NCI-H446 treated with DMSO at 0.1 percent for 48 hours (cell line): ENCODE measurements around the gene CLDN14.

Source experiments
- DNase-seq: peaks from one replicate; lab custom pipeline; 2025; lab: John Stamatoyannopoulos, UW

CLDN14 gene

GRCh38 chr21:36479415-36480402, at the start of gene CLDN14:
TSS of gene CLDN14 (minus strand) at chr21:36480122. CDS start at chr21:36461695, 18,427 bp downstream.
- no peak for DNase-seq

- no peak for DNase-seq
Observed at GRCh38 chr21:36528716-36529115, 48.8 kb upstream of the CLDN14 start.

GRCh38 chr21:36527317-36527716, 47.4 kb upstream of the CLDN14 start:
- no peak for DNase-seq

- DNase-seq: no peak
Observed at GRCh38 chr21:36526104-36526503, 46.2 kb upstream of the CLDN14 start.

GRCh38 chr21:36524477-36524876, 44.6 kb upstream of the CLDN14 start:
- DNase-seq: no peak

GRCh38 chr21:36522219-36522808, 42.4 kb upstream of the CLDN14 start:
- no peak for DNase-seq

GRCh38 chr21:36518883-36519492, 39.1 kb upstream of the CLDN14 start:
- DNase-seq: no peak

- DNase-seq: no peak
Observed at GRCh38 chr21:36517366-36518075, 37.6 kb upstream of the CLDN14 start.

- DNase-seq: no peak
Observed at GRCh38 chr21:36516281-36516680, 36.4 kb upstream of the CLDN14 start.

GRCh38 chr21:36513430-36513829, 33.5 kb upstream of the CLDN14 start:
- no peak for DNase-seq

- no peak for DNase-seq
Observed at GRCh38 chr21:36512971-36513370, 33.0 kb upstream of the CLDN14 start.

GRCh38 chr21:36511484-36512220, 31.7 kb upstream of the CLDN14 start:
- no peak for DNase-seq

- no peak for DNase-seq
Observed at GRCh38 chr21:36510911-36511310, 31.0 kb upstream of the CLDN14 start.

GRCh38 chr21:36509973-36510664, 30.2 kb upstream of the CLDN14 start:
- DNase-seq: no peak

- no peak for DNase-seq
Observed at GRCh38 chr21:36508948-36509347, 29.0 kb upstream of the CLDN14 start.

- no peak for DNase-seq
Observed at GRCh38 chr21:36507397-36508018, 27.6 kb upstream of the CLDN14 start.

- DNase-seq: no peak
Observed at GRCh38 chr21:36506482-36506881, 26.6 kb upstream of the CLDN14 start.

GRCh38 chr21:36504067-36505058, 24.4 kb upstream of the CLDN14 start:
- DNase-seq: no peak

- DNase-seq: no peak
Observed at GRCh38 chr21:36502365-36502764, 22.4 kb upstream of the CLDN14 start.
